Keratinocyte (primary cell): ENCODE results near the gene MCM3AP. TPM values are rescaled to one million over a fixed set of nuclear protein-coding genes. Genes with fewer than 3 reads are reported as not detected.

Experiments used
- DNase-seq: peaks from one replicate; pipeline ENCODE4 v3.0.0-alpha.2; 2011; ENCODE audit warnings: low read depth, missing footprints, low spot score
- FAIRE-seq: peaks from 2 replicates; lab custom pipeline; 2011; peaks lifted over from hg19 to GRCh38; lab: Jason Lieb, UNC
- H2AFZ ChIP-seq: 2 replicates; pipeline ENCODE4 v1.6.0; 2012; ENCODE audit warnings: low read length, control low read depth, inconsistent platforms; ENCODE audit not compliant: control insufficient read depth
- H3K27ac ChIP-seq: 2 replicates; pipeline ENCODE4 v1.5.1; 2011; ENCODE audit warnings: low read length; ENCODE audit not compliant: control insufficient read depth, insufficient read depth
- H3K27me3 ChIP-seq: 3 replicates; pipeline ENCODE4 v1.6.0; 2011; ENCODE audit warnings: low read length; ENCODE audit not compliant: control insufficient read depth, insufficient read depth; ENCODE audit errors: extremely low read depth
- H3K36me3 ChIP-seq, 2 experiments: 2 replicates in 1 of 2; 3 replicates in 1 of 2; pipeline ENCODE4 v1.5.1; 2011; ENCODE audit warnings: low read length in 2 of 2, mild to moderate bottlenecking in 1 of 2; ENCODE audit not compliant: control insufficient read depth in 2 of 2, insufficient read depth in 2 of 2; ENCODE audit errors: extremely low read depth in 1 of 2
- H3K4me1 ChIP-seq: 3 replicates; pipeline ENCODE4 v1.5.1; 2011; ENCODE audit warnings: low read length; ENCODE audit not compliant: control insufficient read depth, insufficient read depth; ENCODE audit errors: extremely low read depth
- H3K4me2 ChIP-seq: 3 replicates; pipeline ENCODE4 v1.6.0; 2011; ENCODE audit warnings: low read depth, low read length; ENCODE audit not compliant: control insufficient read depth, insufficient read depth; ENCODE audit errors: extremely low read depth
- H3K4me3 ChIP-seq, 3 experiments: fragments of 200-600 bp in 1 of 3; sonication (generic) in 1 of 3; 2 replicates in 2 of 3; 3 replicates in 1 of 3; pipeline ENCODE4 v1.5.1; 2011 to 2016; ENCODE audit warnings: low read length in 3 of 3, mild to moderate bottlenecking in 3 of 3, control low read depth in 2 of 3, inconsistent platforms in 1 of 3, low read depth in 1 of 3, mixed read lengths in 1 of 3, mixed run types in 1 of 3, moderate library complexity in 1 of 3; ENCODE audit not compliant: control insufficient read depth in 2 of 3, insufficient read depth in 2 of 3; ENCODE audit errors: extremely low read depth in 1 of 3
- H3K79me2 ChIP-seq: 2 replicates; pipeline ENCODE4 v1.6.0; 2012; ENCODE audit warnings: low read length; ENCODE audit not compliant: control insufficient read depth, insufficient read depth
- H3K9ac ChIP-seq: 3 replicates; pipeline ENCODE4 v1.6.0; 2011; ENCODE audit warnings: low read length; ENCODE audit not compliant: control insufficient read depth, insufficient read depth; ENCODE audit errors: extremely low read depth
- H3K9me1 ChIP-seq: 3 replicates; pipeline ENCODE4 v1.6.0; 2011; ENCODE audit warnings: low read length; ENCODE audit not compliant: control insufficient read depth, insufficient read depth; ENCODE audit errors: extremely low read depth
- H3K9me3 ChIP-seq: 2 replicates; pipeline ENCODE4 v1.5.1; 2012; ENCODE audit warnings: low read depth, low read length; ENCODE audit not compliant: control insufficient read depth
- H4K20me1 ChIP-seq: 3 replicates; pipeline ENCODE4 v1.6.0; 2011; ENCODE audit warnings: low read length; ENCODE audit not compliant: control insufficient read depth, insufficient read depth; ENCODE audit errors: extremely low read depth
- EZH2 ChIP-seq: IDR thresholded peaks from one replicate; pipeline ENCODE4 v1.6.1; 2012; ENCODE audit warnings: inconsistent platforms, mild to moderate bottlenecking, low read length, moderate library complexity
- dilution Hi-C: fragments of 300-500 bp; cut with MboI; formaldehyde crosslinking; loops from one replicate; pipeline ENCODE4 v1.7.0; 2020; ENCODE audit warnings: low sequenced_read_pairs; ENCODE audit not compliant: extremely low pct_ligation_motif_present
- polyA plus RNA-seq, 5 experiments: library from polyadenylated mRNA; depleted of rRNA in 3 of 5; stranded (reverse) in 3 of 5; stranded (forward) in 1 of 5; unstranded in 1 of 5; fragments of >200 nt; gene quantifications; 1 replicate in 1 of 5; 2 replicates in 3 of 5; 3 replicates in 1 of 5; pipeline versions ENCODE4 v1.2.1 to v1.2.3, GENCODE V29; 2011 to 2012; ENCODE audit warnings: missing spikeins in 2 of 5, low read depth in 1 of 5, low replicate concordance in 1 of 5
- TF ChIP-seq, protein P1 (sequence below), 3 experiments: IDR thresholded peaks in 1 of 3; conservative IDR thresholded peaks in 1 of 3; optimal IDR thresholded peaks in 1 of 3; 2 replicates in 2 of 3; 3 replicates in 1 of 3; pipeline versions ENCODE3 to v1.5.1; 2011; ENCODE audit warnings: low read length in 3 of 3, mild to moderate bottlenecking in 3 of 3, moderate library complexity in 2 of 3, control low read depth in 1 of 3, inconsistent platforms in 1 of 3; ENCODE audit not compliant: insufficient read depth in 2 of 3; ENCODE audit errors: extremely low read depth in 1 of 3

Gene MCM3AP
- polyA plus RNA-seq, 1 donor (not counting 4 experiments of a cell fraction or from before 2014, with no cell fraction given): 34.3 TPM

DNA sequence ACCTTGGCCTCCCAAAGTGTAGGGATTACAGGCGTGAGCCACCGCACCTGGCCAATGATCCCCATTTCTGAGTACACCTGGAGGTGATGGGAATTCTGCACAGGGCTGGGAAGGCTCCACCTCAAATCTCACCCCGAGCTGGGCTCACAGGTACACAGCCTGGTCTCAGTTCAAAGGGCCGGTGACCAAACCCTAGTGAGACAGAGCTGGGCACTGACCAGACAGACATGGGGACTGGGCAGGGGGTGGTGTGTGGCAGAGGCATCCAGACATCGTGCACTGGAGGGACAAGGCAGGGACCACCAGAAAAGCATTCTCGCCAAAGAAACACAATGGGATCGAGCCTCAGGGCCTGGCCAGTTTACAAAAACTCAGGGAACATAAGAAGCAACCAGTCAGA, 74.0 kb downstream of the MCM3AP start:
- H3K4me3 ChIP-seq: no peak overlapping the region
- peaks cover 16% of the 10 kb centered on the region for H4K20me1 ChIP-seq
- no peak for TF ChIP-seq EZH2
- TF ChIP-seq, protein P1, sequence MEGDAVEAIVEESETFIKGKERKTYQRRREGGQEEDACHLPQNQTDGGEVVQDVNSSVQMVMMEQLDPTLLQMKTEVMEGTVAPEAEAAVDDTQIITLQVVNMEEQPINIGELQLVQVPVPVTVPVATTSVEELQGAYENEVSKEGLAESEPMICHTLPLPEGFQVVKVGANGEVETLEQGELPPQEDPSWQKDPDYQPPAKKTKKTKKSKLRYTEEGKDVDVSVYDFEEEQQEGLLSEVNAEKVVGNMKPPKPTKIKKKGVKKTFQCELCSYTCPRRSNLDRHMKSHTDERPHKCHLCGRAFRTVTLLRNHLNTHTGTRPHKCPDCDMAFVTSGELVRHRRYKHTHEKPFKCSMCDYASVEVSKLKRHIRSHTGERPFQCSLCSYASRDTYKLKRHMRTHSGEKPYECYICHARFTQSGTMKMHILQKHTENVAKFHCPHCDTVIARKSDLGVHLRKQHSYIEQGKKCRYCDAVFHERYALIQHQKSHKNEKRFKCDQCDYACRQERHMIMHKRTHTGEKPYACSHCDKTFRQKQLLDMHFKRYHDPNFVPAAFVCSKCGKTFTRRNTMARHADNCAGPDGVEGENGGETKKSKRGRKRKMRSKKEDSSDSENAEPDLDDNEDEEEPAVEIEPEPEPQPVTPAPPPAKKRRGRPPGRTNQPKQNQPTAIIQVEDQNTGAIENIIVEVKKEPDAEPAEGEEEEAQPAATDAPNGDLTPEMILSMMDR (optimal IDR thresholded peaks at IDR 0.05 in 1 of 3, IDR thresholded peaks at IDR 0.05 in 1 of 3, conservative IDR thresholded peaks at IDR 0.05 in 1 of 3; ENCODE audit: extremely low read depth in 1 of 3, insufficient read depth in 2 of 3, low read length in 3 of 3): no peak
- H3K9me3 ChIP-seq: no peaks in the 10 kb centered on the region
- H3K27ac ChIP-seq: no peak overlapping the region
- no peak overlapping the region for H3K9ac ChIP-seq
- FAIRE-seq: no peak
- H2AFZ ChIP-seq: no peak overlapping the region
- no peaks in the 10 kb centered on the region for H3K27me3 ChIP-seq
- DNase-seq: no peak
- H3K79me2 ChIP-seq: peaks cover 24% of the 10 kb centered on the region
- H3K4me2 ChIP-seq: no peak overlapping the region
- no peaks in the 10 kb centered on the region for H3K4me1 ChIP-seq
- H3K9me1 ChIP-seq: no peaks in the 10 kb centered on the region
- peaks cover 67 to 68% of the 10 kb centered on the region in 2 experiments for H3K36me3 ChIP-seq
- dilution Hi-C loops: no loop called here

DNA sequence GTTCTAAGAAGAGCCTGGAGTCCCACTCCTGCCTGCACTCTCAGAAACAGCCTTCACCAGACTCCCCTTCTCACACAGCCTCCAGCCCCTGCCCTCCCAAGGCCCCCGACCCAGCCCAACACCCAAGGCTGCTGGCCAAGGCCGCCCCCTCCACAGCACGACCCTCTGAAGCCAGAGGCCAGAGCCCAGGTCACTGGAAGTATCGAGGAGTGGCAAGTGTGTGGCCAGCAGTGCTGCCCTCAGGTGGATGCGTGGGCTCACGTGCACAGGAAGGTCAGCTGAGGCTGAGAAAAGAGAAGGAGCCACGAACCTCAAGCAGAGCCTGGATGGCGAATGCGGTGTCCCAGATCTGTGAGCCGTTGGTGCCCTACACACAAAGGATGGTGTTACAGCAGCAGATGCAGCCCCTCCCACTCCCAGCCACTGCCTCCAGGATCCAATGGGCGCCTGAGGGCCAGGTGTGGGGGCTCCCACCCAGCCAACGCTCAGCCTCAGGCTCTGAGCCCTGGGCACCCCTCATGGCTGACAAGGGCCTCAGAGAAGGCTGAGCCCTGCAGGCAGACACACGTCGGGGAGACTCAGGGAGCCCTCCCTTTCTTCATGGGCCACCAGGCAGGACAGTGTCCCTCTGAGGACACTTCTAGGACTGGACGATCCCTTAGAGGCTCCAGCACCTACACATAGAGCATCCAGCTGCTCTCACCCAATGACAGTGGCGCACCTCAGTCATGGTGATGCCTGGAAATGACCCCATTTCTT, 74.9 kb downstream of the MCM3AP start:
- peaks cover 64 to 67% of the 10 kb centered on the region in 2 experiments for H3K36me3 ChIP-seq
- dilution Hi-C loops: no loop called here
- no peak overlapping the region for H3K4me2 ChIP-seq
- peaks cover 19% of the 10 kb centered on the region for H3K79me2 ChIP-seq
- H3K27ac ChIP-seq: no peak overlapping the region
- no peak overlapping the region for H3K9ac ChIP-seq
- H4K20me1 ChIP-seq: peaks cover 12% of the 10 kb centered on the region
- DNase-seq (no peak), FAIRE-seq (no peak)
- H2AFZ ChIP-seq: no peak overlapping the region
- H3K9me3 ChIP-seq: no peaks in the 10 kb centered on the region
- TF ChIP-seq, protein P1 (optimal IDR thresholded peaks at IDR 0.05 in 1 of 3, IDR thresholded peaks at IDR 0.05 in 1 of 3, conservative IDR thresholded peaks at IDR 0.05 in 1 of 3; ENCODE audit: extremely low read depth in 1 of 3, insufficient read depth in 2 of 3, low read length in 3 of 3): peak in 1 of 3 experiments; percentile 28
- no peak for TF ChIP-seq EZH2
- no peaks in the 10 kb centered on the region for H3K4me1 ChIP-seq
- no peaks in the 10 kb centered on the region for H3K27me3 ChIP-seq
- H3K9me1 ChIP-seq: no peaks in the 10 kb centered on the region
- no peak overlapping the region for H3K4me3 ChIP-seq
